HepG2 (cell line): ENCODE measurements around the gene TIGD6. TPM values are rescaled to one million over a fixed set of nuclear protein-coding genes. Genes with fewer than 3 reads are reported as not detected.

Experiments used
- ATRX ChIP-seq: sonication (generic); formaldehyde crosslinking; IDR thresholded peaks from 2 replicates; pipeline ENCODE4 v1.4.0; 2020; ENCODE audit warnings: missing genetic modification reagents, borderline replicate concordance
- CSRNP1 ChIP-seq: sonication (generic); formaldehyde crosslinking; IDR thresholded peaks from 2 replicates; pipeline ENCODE4 v1.8.1; 2023; ENCODE audit warnings: mild to moderate bottlenecking, missing genetic modification reagents
- HIVEP1 ChIP-seq: sonication (generic); formaldehyde crosslinking; IDR thresholded peaks from 2 replicates; pipeline ENCODE4 v1.4.0; 2020; ENCODE audit warnings: mild to moderate bottlenecking, missing genetic modification reagents
- IKZF5 ChIP-seq: IDR thresholded peaks from 2 replicates; pipeline ENCODE4 v1.6.1; 2018; ENCODE audit warnings: missing genetic modification reagents, mild to moderate bottlenecking, missing compliant biosample characterization
- JARID2 ChIP-seq: sonication (generic); formaldehyde crosslinking; IDR thresholded peaks from 2 replicates; pipeline ENCODE4 v1.8.1; 2023; ENCODE audit warnings: missing genetic modification reagents, inconsistent platforms; ENCODE audit not compliant: insufficient replicate concordance
- KAT8 ChIP-seq: IDR thresholded peaks from 2 replicates; pipeline ENCODE4 v1.6.1; 2016; ENCODE audit warnings: missing genetic modification reagents, missing compliant biosample characterization
- KLF16 ChIP-seq, 2 experiments: sonication (generic) in 1 of 2; formaldehyde crosslinking in 1 of 2; IDR thresholded peaks; 2 replicates each; pipeline versions ENCODE4 v1.6.1 to v1.8.0; 2016 to 2023; ENCODE audit warnings: missing genetic modification reagents in 2 of 2, missing compliant biosample characterization in 1 of 2
- KMT2A ChIP-seq: sonication (generic); formaldehyde crosslinking; IDR thresholded peaks from 2 replicates; pipeline ENCODE4 v1.4.0; 2020; ENCODE audit warnings: missing genetic modification reagents
- MTA1 ChIP-seq: sonication (generic); formaldehyde crosslinking; IDR thresholded peaks from 2 replicates; pipeline ENCODE4 v1.4.0; 2020; ENCODE audit warnings: missing genetic modification reagents, mild to moderate bottlenecking, borderline replicate concordance
- RBAK ChIP-seq: sonication (generic); formaldehyde crosslinking; IDR thresholded peaks from 2 replicates; pipeline ENCODE4 v1.5.1; 2020; ENCODE audit warnings: mild to moderate bottlenecking, missing genetic modification reagents
- STAT5B ChIP-seq: sonication (generic); formaldehyde crosslinking; IDR thresholded peaks from 2 replicates; pipeline ENCODE4 v1.4.0; 2020; ENCODE audit warnings: missing genetic modification reagents
- ZBTB42 ChIP-seq: sonication (generic); formaldehyde crosslinking; IDR thresholded peaks from 2 replicates; pipeline ENCODE4 v1.5.0; 2020; ENCODE audit warnings: mild to moderate bottlenecking, missing genetic modification reagents
- ZFP1 ChIP-seq: IDR thresholded peaks from 2 replicates; pipeline ENCODE4 v1.6.1; 2016
- ZNF414 ChIP-seq: sonication (generic); formaldehyde crosslinking; IDR thresholded peaks from 2 replicates; pipeline ENCODE4 v1.5.0; 2020; ENCODE audit warnings: missing genetic modification reagents
- ZNF572 ChIP-seq: sonication (generic); formaldehyde crosslinking; IDR thresholded peaks from 2 replicates; pipeline ENCODE4 v1.5.1; 2020; ENCODE audit warnings: mild to moderate bottlenecking, missing genetic modification reagents
- ZNF678 ChIP-seq: sonication (generic); formaldehyde crosslinking; IDR thresholded peaks from 2 replicates; pipeline ENCODE4 v1.4.0; 2020; ENCODE audit warnings: mild to moderate bottlenecking, missing genetic modification reagents
- ZNF781 ChIP-seq: sonication (generic); formaldehyde crosslinking; IDR thresholded peaks from 2 replicates; pipeline ENCODE4 v1.5.1; 2020; ENCODE audit warnings: borderline replicate concordance, mild to moderate bottlenecking, missing genetic modification reagents; ENCODE audit errors: not compliant biosample characterization
- ZNF883 ChIP-seq: sonication (generic); formaldehyde crosslinking; IDR thresholded peaks from 2 replicates; pipeline ENCODE4 v1.5.1; 2020; ENCODE audit warnings: mild to moderate bottlenecking, missing genetic modification reagents; ENCODE audit errors: not compliant biosample characterization
- polyA plus RNA-seq, 8 experiments: library from polyadenylated mRNA; depleted of rRNA in 3 of 8; stranded (reverse) in 7 of 8; unstranded in 1 of 8; fragments of >200 nt; fragmentation: Illumina TruSeq in 4 of 8; extraction: Trizol in 4 of 8; gene quantifications; 2 replicates each; pipeline versions ENCODE4 v1.2.1 to v1.2.3, GENCODE V29; 2011 to 2016; ENCODE audit warnings: low read depth in 4 of 8, missing spikeins in 1 of 8, mixed read lengths in 1 of 8; ENCODE audit not compliant: insufficient read depth in 1 of 8
- total RNA-seq, 5 experiments: library from RNA; depleted of rRNA; stranded (reverse); fragments of >200 nt; fragmentation: Illumina TruSeq; extraction: Trizol; gene quantifications; 2 replicates each; pipeline ENCODE4 v1.2.3, GENCODE V29; 2016; ENCODE audit warnings: low read depth in 1 of 5
- TF ChIP-seq, protein P1 (sequence below): IDR thresholded peaks from 2 replicates; pipeline ENCODE4 v1.6.1; 2016; ENCODE audit warnings: mild to moderate bottlenecking, missing biosample characterization, missing genetic modification reagents
- TF ChIP-seq, protein P2 (sequence below): IDR thresholded peaks from 2 replicates; pipeline ENCODE4 v1.6.1; 2016; ENCODE audit warnings: low read depth, control low read depth
- TF ChIP-seq, protein P3 (sequence below): sonication (generic); formaldehyde crosslinking; IDR thresholded peaks from 2 replicates; pipeline ENCODE4 v1.4.0; 2020; ENCODE audit warnings: missing genetic modification reagents

TIGD6 gene
- total and polyA plus RNA-seq, 2 of the 13 experiments (the other 11 are each of a cell fraction or from before 2014, with no cell fraction given), result 2.1 to 2.9 TPM

- TF ChIP-seq KLF16 (CRISPR knock-in tag; IDR thresholded peaks at IDR 0.05) (peak in 1 of 2 experiments; percentile 95; a peak in 2 of 4 replicates), JARID2 (CRISPR knock-in tag) (peak; percentile 76), ATRX (CRISPR knock-in tag) (no peak), IKZF5 (CRISPR knock-in tag) (peak; percentile 94), ZBTB42 (CRISPR knock-in tag) (0 out of 2 replicates have a peak, but pooled peaks have one; percentile 48), ZFP1 (CRISPR knock-in tag) (peak; percentile 81; the same call in 1 of the 2 replicates), ZNF781 (CRISPR knock-in tag) (peak; percentile 88), ZNF678 (CRISPR knock-in tag) (no peak), MTA1 (CRISPR knock-in tag) (0 out of 2 replicates have a peak, but pooled peaks have one; percentile 18), KAT8 (CRISPR knock-in tag) (peak; percentile 99), KMT2A (CRISPR knock-in tag) (peak; percentile 98), RBAK (CRISPR knock-in tag) (no peak), CSRNP1 (CRISPR knock-in tag) (0 out of 2 replicates have a peak, but pooled peaks have one; percentile 50), STAT5B (CRISPR knock-in tag) (peak; percentile 19; the same call in 1 of the 2 replicates), ZNF572 (CRISPR knock-in tag) (no peak), ZNF883 (CRISPR knock-in tag) (no peak), ZNF414 (peak; percentile 75), HIVEP1 (CRISPR knock-in tag) (peak; percentile 52; the same call in 1 of the 2 replicates)
- TF ChIP-seq, protein P1, sequence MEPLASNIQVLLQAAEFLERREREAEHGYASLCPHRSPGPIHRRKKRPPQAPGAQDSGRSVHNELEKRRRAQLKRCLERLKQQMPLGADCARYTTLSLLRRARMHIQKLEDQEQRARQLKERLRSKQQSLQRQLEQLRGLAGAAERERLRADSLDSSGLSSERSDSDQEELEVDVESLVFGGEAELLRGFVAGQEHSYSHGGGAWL (CRISPR knock-in tag), result peak; percentile 92
- TF ChIP-seq, protein P2, sequence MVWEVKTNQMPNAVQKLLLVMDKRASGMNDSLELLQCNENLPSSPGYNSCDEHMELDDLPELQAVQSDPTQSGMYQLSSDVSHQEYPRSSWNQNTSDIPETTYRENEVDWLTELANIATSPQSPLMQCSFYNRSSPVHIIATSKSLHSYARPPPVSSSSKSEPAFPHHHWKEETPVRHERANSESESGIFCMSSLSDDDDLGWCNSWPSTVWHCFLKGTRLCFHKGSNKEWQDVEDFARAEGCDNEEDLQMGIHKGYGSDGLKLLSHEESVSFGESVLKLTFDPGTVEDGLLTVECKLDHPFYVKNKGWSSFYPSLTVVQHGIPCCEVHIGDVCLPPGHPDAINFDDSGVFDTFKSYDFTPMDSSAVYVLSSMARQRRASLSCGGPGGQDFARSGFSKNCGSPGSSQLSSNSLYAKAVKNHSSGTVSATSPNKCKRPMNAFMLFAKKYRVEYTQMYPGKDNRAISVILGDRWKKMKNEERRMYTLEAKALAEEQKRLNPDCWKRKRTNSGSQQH (CRISPR knock-in tag), result peak; percentile 86
- TF ChIP-seq, protein P3, sequence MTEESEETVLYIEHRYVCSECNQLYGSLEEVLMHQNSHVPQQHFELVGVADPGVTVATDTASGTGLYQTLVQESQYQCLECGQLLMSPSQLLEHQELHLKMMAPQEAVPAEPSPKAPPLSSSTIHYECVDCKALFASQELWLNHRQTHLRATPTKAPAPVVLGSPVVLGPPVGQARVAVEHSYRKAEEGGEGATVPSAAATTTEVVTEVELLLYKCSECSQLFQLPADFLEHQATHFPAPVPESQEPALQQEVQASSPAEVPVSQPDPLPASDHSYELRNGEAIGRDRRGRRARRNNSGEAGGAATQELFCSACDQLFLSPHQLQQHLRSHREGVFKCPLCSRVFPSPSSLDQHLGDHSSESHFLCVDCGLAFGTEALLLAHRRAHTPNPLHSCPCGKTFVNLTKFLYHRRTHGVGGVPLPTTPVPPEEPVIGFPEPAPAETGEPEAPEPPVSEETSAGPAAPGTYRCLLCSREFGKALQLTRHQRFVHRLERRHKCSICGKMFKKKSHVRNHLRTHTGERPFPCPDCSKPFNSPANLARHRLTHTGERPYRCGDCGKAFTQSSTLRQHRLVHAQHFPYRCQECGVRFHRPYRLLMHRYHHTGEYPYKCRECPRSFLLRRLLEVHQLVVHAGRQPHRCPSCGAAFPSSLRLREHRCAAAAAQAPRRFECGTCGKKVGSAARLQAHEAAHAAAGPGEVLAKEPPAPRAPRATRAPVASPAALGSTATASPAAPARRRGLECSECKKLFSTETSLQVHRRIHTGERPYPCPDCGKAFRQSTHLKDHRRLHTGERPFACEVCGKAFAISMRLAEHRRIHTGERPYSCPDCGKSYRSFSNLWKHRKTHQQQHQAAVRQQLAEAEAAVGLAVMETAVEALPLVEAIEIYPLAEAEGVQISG (CRISPR knock-in tag), result peak; percentile 96
Measured at GRCh38 chr5:150000256-150000989, at the start of gene TIGD6, which contains the start of gene HMGXB3 (continued).
